ENCODE data around the gene HSPA2. TPM values are rescaled to one million over a fixed set of nuclear protein-coding genes. Genes with fewer than 3 reads are reported as not detected.
A peak's percentile ranks its signal among the peaks of the same experiment; 100 is the strongest.

Gene HSPA2
- total and polyA plus RNA-seq, 2 of the 13 experiments (the other 11 are each of a cell fraction or from before 2014, with no cell fraction given) = 0.15 to 0.27 TPM

GRCh38 chr14:64540208-64541202 lies at the start of gene HSPA2 (continued):
- TF ChIP-seq CCDC6 (CRISPR knock-in tag; IDR thresholded peaks at IDR 0.05) (no peak), PRDM10 (CRISPR knock-in tag; IDR thresholded peaks at IDR 0.05; ENCODE audit: low read depth) (0 out of 2 replicates have a peak, but pooled peaks have one; percentile 29), NFYC (CRISPR knock-in tag; IDR thresholded peaks at IDR 0.05) (peak; percentile 95), MAFF (IDR thresholded peaks at IDR 0.05; ENCODE audit: low read depth, low read length) (no peak), ZNF10 (CRISPR knock-in tag; IDR thresholded peaks at IDR 0.05; ENCODE audit: borderline replicate concordance, low read depth) (no peak), MTERF4 (CRISPR knock-in tag; IDR thresholded peaks at IDR 0.05) (no peak), SOX6 (IDR thresholded peaks at IDR 0.05) (no peak), SOX6 (CRISPR knock-in tag; IDR thresholded peaks at IDR 0.05) (peak; percentile 25; the same call in 1 of the 2 replicates), DDIT3 (CRISPR knock-in tag; IDR thresholded peaks at IDR 0.05) (no peak), ZHX2 (IDR thresholded peaks at IDR 0.05; ENCODE audit: low read depth) (peak; percentile 69; the same call in 1 of the 2 replicates), ZHX2 (CRISPR knock-in tag; IDR thresholded peaks at IDR 0.05; ENCODE audit: borderline replicate concordance) (no peak), THAP9 (CRISPR knock-in tag; IDR thresholded peaks at IDR 0.05; ENCODE audit: borderline replicate concordance) (peak; percentile 56; the same call in 1 of the 2 replicates)
